ENCODE data around the gene RPL28. TPM values are rescaled to one million over a fixed set of nuclear protein-coding genes. Genes with fewer than 3 reads are reported as not detected.
"Not testable (repeated sequence)": the region's sequence is repeated elsewhere in the genome, so short reads cannot be mapped to it uniquely, and the experiment has no call there.

RPL28 gene
- total RNA-seq, 4 donors from 2014 or later, result 116 to 394 (median 283) TPM

GRCh38 chr19:55391702-55392615, 6.2 kb downstream of the RPL28 start:
- Histone ChIP-seq H3K36me3 (peaks cover 0 to 38% (median 0%) of the 10 kb centered on the region in 3 donors), H3K27ac (no peak overlapping the region), H3K27me3 (no peaks in the 10 kb centered on the region), H3K4me3 (no peak overlapping the region), H3K9me3 (no peaks in the 10 kb centered on the region), H3K4me1 (peaks cover 5 to 29% (median 18%) of the 10 kb centered on the region in 4 donors)
- no peak for DNase-seq
- TF ChIP-seq CTCF (IDR thresholded peaks at IDR 0.05) (no peak), POLR2A (IDR thresholded peaks at IDR 0.05) (no peak)

GRCh38 chr19:55392820-55393761, 7.4 kb downstream of the RPL28 start:
- H3K4me3 ChIP-seq, result no peak overlapping the region
- H3K36me3 ChIP-seq, result peaks cover 0 to 26% (median 0%) of the 10 kb centered on the region in 3 donors
- DNase-seq, result no peak
- no peaks in the 10 kb centered on the region for H3K27me3 ChIP-seq
- TF ChIP-seq POLR2A (IDR thresholded peaks at IDR 0.05) (no peak), CTCF (IDR thresholded peaks at IDR 0.05) (no peak)
- peaks cover 0 to 17% (median 7%) of the 10 kb centered on the region in 4 donors for H3K4me1 ChIP-seq
- no peak overlapping the region for H3K27ac ChIP-seq
- no peaks in the 10 kb centered on the region for H3K9me3 ChIP-seq

- TF ChIP-seq CTCF (IDR thresholded peaks at IDR 0.05), result no peak
- TF ChIP-seq POLR2A (IDR thresholded peaks at IDR 0.05), result no peak
- no peak overlapping the region for H3K4me3 ChIP-seq
- no peaks in the 10 kb centered on the region for H3K27me3 ChIP-seq
- H3K27ac ChIP-seq, result no peak overlapping the region
- DNase-seq, result no peak
- H3K9me3 ChIP-seq, result no peaks in the 10 kb centered on the region
- H3K4me1 ChIP-seq, result no peaks in the 10 kb centered on the region
- H3K36me3 ChIP-seq, result peaks cover 0 to 31% (median 0%) of the 10 kb centered on the region in 3 donors
These were observed 12.6 kb downstream of the RPL28 start for GRCh38 chr19:55398200-55398925.

- H3K36me3 ChIP-seq, result peaks cover 0 to 48% (median 0%) of the 10 kb centered on the region in 3 donors
- no peaks in the 10 kb centered on the region for H3K9me3 ChIP-seq
- peaks cover 0 to 2% (median 0%) of the 10 kb centered on the region in 4 donors for H3K4me1 ChIP-seq
- TF ChIP-seq POLR2A (IDR thresholded peaks at IDR 0.05) (no peak), CTCF (IDR thresholded peaks at IDR 0.05) (no peak)
- H3K27me3 ChIP-seq, result no peaks in the 10 kb centered on the region
- DNase-seq, result no peak
- no peak overlapping the region for H3K4me3 ChIP-seq
- H3K27ac ChIP-seq, result no peak overlapping the region
These were observed 14.8 kb downstream of the RPL28 start for GRCh38 chr19:55400281-55401087.

- not testable (repeated sequence) for H3K4me3 ChIP-seq, DNase-seq, H3K27me3 ChIP-seq, H3K9me3 ChIP-seq, H3K27ac ChIP-seq
- H3K4me1 ChIP-seq, result peaks cover 2 to 11% (median 3%) of the 10 kb centered on the region in 4 donors
- peaks cover 0 to 54% (median 0%) of the 10 kb centered on the region in 3 donors for H3K36me3 ChIP-seq
These were observed 15.7 kb downstream of the RPL28 start for GRCh38 chr19:55401390-55401789.
